ENCODE data around the gene LRRN3.

LRRN3 gene

DNA sequence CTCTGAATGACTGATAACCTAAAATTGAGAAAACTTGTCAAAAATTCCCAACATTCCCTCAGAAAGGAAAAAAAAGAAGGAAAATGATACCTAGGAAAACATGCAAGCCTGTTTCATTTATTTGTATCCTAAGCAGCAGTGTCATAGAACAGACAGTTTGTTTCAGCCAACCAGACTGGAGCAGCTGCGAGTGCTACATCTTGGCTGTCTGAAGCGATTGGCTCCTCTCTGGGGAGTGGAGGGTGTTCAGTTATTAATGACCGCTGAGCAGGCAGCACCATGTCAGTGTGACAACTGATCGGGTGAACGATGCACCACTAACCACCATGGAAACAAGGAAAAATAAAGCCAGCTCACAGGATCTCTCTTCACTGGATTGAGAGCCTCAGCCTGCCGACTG, at the start of gene LRRN3:
LRRN3 (plus strand) TSS at position 282 of the 400 bp plus-strand sequence. CDS start 31,646 bp downstream, outside the sequence.
- TF ChIP-seq ZNF169 (tag by site-specific recombination; IDR thresholded peaks at IDR 0.05) (no peak), ZBTB49 (tag by site-specific recombination; IDR thresholded peaks at IDR 0.05; ENCODE audit: low read depth) (no peak), ZFP37 (tag by site-specific recombination; IDR thresholded peaks at IDR 0.05) (no peak), ZNF248 (tag by site-specific recombination; IDR thresholded peaks at IDR 0.05) (no peak), ZNF335 (tag by site-specific recombination; conservative IDR thresholded peaks at IDR 0.05) (no peak), ZNF707 (tag by site-specific recombination; IDR thresholded peaks at IDR 0.05) (no peak), SP2 (tag by site-specific recombination; IDR thresholded peaks at IDR 0.05) (peak; percentile 57), ZNF155 (tag by site-specific recombination; IDR thresholded peaks at IDR 0.05) (no peak), ZNF660 (tag by site-specific recombination; IDR thresholded peaks at IDR 0.05) (no peak), OVOL3 (tag by site-specific recombination; IDR thresholded peaks at IDR 0.05) (no peak), ELK4 (IDR thresholded peaks at IDR 0.05; ENCODE audit: borderline replicate concordance, low read depth, low read length) (no peak), ZFHX2 (tag by site-specific recombination; conservative IDR thresholded peaks at IDR 0.05) (no peak), ZNF433 (tag by site-specific recombination; IDR thresholded peaks at IDR 0.05; ENCODE audit: low read depth) (no peak), ZBTB20 (tag by site-specific recombination; IDR thresholded peaks at IDR 0.05) (no peak), ZNF266 (tag by site-specific recombination; IDR thresholded peaks at IDR 0.05; ENCODE audit: low read depth) (no peak), ZBTB17 (tag by site-specific recombination; IDR thresholded peaks at IDR 0.05) (peak; percentile 72), ZNF530 (tag by site-specific recombination; IDR thresholded peaks at IDR 0.05; ENCODE audit: low read depth) (no peak), ZNF138 (tag by site-specific recombination; IDR thresholded peaks at IDR 0.05; ENCODE audit: borderline replicate concordance) (no peak), IKZF3 (tag by site-specific recombination; IDR thresholded peaks at IDR 0.05) (0 out of 2 replicates have a peak, but pooled peaks have one; percentile 23)
- TF ChIP-seq, protein P1, sequence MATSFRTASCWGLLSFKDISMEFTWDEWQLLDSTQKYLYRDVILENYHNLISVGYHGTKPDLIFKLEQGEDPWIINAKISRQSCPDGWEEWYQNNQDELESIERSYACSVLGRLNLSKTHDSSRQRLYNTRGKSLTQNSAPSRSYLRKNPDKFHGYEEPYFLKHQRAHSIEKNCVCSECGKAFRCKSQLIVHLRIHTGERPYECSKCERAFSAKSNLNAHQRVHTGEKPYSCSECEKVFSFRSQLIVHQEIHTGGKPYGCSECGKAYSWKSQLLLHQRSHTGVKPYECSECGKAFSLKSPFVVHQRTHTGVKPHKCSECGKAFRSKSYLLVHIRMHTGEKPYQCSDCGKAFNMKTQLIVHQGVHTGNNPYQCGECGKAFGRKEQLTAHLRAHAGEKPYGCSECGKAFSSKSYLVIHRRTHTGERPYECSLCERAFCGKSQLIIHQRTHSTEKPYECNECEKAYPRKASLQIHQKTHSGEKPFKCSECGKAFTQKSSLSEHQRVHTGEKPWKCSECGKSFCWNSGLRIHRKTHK (tag by site-specific recombination; IDR thresholded peaks at IDR 0.05): no peak
- Histone ChIP-seq H3K4me1 (ENCODE audit: control insufficient read depth, insufficient read depth, low read length) (peaks cover 8% of the 10 kb centered on the region; the same call in 1 of the 2 replicates), H3K4me3 (ENCODE audit: low read depth, low read length) (no peak within 1 kb of the TSS), H3K9me3 (ENCODE audit: control insufficient read depth, insufficient read depth, low read depth, low read length) (no peaks in the 10 kb centered on the region), H3K36me3 (ENCODE audit: control insufficient read depth in 2 of 2, insufficient read depth in 1 of 2, low read length in 2 of 2) (no peaks in the 10 kb centered on the region), H3K27ac (ENCODE audit: extremely low read depth, low read depth, low read length) (no peak within 1 kb of the TSS)
- CTCF ChIA-PET: interaction anchor here (0.6 to 1.0 kb wide), 4 partner anchors 8 to 416 kb away, joined by 4 to 7 read pairs (median 6); no protein-coding TSS in a partner anchor
- POLR2A ChIA-PET: no interaction called here

DNA sequence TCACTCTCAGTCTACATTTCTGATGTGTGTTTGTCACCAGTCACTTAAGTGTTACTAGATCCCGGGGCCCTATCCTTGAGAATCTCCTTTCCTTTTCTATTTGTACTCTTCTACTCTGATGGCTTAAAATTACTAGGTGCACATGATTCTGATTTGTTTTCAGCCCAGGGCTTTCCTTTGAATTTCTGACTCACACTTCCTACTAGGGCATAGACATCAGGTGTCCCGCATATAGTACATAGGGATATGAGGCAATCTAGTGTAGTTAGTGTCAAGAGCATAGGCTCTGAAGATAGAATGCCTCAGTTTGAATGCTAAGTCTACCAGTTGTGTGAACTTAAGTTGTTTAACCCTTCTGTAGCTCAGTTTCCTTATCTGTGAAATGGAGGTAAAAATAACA, 49.4 kb upstream of the LRRN3 start:
- no peak for TF ChIP-seq GLI4 (tag by site-specific recombination; IDR thresholded peaks at IDR 0.05)
- TF ChIP-seq MYNN (tag by site-specific recombination; IDR thresholded peaks at IDR 0.05; ENCODE audit: borderline replicate concordance): no peak
- TF ChIP-seq ZNF701 (tag by site-specific recombination; IDR thresholded peaks at IDR 0.05): no peak
- CTCF ChIA-PET: no interaction called here
- POLR2A ChIA-PET: no interaction called here
- Histone ChIP-seq H3K4me3 (ENCODE audit: low read depth, low read length) (no peak overlapping the region), H3K4me1 (ENCODE audit: control insufficient read depth, insufficient read depth, low read length) (peaks cover 3% of the 10 kb centered on the region; the same call in 1 of the 2 replicates), H3K36me3 (ENCODE audit: control insufficient read depth in 2 of 2, insufficient read depth in 1 of 2, low read length in 2 of 2) (no peaks in the 10 kb centered on the region), H3K27ac (ENCODE audit: extremely low read depth, low read depth, low read length) (no peak overlapping the region), H3K9me3 (ENCODE audit: control insufficient read depth, insufficient read depth, low read depth, low read length) (no peaks in the 10 kb centered on the region)
